GM18499 (cell line): Measurements from ENCODE around the gene DAND5.
"Not testable (repeated sequence)": the region's sequence is repeated elsewhere in the genome, so short reads cannot be mapped to it uniquely, and the experiment has no call there.

ENCODE experiments used
- ATAC-seq: cut with Tn5 transposase; IDR thresholded peaks from one replicate; pipeline ENCODE4 v1.9.1; 2021; ENCODE audit warnings: moderate number of reproducible peaks; ENCODE audit not compliant: insufficient read depth, unreplicated experiment

The DAND5 gene

DNA sequence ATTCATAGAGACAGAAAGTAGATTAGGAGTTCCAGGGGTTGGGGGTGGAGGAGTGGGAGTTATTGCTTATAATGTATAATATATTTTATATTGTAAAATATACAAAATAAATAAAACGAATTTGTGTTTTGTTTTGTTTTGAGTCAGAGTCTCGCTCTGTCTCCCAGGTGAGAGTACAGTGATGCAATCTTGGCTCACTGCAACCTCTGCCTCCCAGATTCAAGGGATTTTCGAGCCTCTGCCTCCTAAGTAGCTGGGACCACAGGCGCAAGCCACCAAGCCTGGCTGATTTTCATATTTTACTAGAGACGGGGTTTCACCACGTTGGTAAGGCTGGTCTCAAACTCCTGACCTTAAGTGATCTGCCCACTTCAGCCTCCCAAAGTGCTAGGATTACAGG is 9.9 kb upstream of the DAND5 start:
- no peak for ATAC-seq

DNA sequence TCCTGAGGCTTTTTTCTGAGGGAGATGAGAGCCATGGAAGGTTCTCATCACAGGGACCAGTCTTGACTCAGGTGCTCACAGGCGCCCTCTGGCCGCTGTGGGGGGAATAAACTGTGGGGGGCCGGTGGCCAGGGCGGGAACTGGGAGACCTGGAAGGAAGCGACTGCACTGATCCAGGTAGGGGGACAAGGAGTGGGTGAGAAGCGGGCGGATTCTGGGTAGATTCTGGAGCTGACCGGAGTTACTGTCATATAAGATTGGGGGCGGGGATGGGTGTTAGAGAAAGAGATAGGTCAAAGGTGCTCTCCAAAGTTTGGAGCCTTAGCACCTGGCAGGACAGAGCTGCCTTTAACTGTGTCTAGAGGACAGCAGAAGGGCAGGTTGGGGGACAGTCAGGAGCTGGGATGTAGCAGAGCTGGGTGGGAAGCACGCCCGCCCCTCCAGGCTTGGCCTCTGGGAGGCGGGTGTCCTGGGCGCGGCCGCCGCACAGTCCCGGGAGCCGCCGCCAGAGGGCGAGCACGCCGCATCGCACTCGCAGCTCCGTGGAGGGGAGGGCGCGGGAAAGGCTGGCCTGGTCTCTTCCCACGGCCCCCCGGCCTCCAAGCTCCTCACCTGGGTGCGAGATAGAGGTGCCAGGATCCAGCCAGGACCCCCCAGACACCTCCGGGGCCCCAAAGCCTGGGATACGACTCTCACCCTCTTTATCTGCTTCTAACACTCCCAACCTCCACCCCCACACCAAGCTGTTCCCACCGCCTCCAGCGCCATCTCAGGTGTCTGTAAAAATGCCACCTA is 4.2 kb upstream of the DAND5 start:
- ATAC-seq, result no peak

GRCh38 chr19:12965812-12966135 is 3.6 kb upstream of the DAND5 start:
- no peak for ATAC-seq

DNA sequence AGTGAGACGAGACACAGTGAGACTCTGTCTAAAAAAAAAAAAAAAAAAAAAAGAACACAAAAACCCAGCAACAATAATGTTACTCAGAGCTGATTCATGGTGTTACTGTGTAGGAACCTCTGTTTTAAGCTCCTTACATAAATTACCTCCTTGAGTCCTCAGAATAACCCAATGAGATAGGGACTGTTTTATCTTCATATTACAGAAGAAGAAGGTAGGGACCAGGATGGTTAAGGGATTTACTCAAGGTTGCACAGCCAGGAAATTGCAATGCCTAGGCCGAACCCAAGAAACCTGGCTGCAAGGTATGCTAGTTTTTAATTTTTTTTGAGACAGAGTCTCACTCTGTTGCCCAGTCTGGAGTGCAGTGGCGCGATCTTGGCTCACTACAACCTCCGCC is 1.5 kb upstream of the DAND5 start:
- no peak for ATAC-seq

GRCh38 chr19:12970070-12970820 is 869 bp downstream of the DAND5 start:
- no peak for ATAC-seq

GRCh38 chr19:12973236-12973635 is 3.9 kb downstream of the DAND5 start:
- ATAC-seq, result no peak

DNA sequence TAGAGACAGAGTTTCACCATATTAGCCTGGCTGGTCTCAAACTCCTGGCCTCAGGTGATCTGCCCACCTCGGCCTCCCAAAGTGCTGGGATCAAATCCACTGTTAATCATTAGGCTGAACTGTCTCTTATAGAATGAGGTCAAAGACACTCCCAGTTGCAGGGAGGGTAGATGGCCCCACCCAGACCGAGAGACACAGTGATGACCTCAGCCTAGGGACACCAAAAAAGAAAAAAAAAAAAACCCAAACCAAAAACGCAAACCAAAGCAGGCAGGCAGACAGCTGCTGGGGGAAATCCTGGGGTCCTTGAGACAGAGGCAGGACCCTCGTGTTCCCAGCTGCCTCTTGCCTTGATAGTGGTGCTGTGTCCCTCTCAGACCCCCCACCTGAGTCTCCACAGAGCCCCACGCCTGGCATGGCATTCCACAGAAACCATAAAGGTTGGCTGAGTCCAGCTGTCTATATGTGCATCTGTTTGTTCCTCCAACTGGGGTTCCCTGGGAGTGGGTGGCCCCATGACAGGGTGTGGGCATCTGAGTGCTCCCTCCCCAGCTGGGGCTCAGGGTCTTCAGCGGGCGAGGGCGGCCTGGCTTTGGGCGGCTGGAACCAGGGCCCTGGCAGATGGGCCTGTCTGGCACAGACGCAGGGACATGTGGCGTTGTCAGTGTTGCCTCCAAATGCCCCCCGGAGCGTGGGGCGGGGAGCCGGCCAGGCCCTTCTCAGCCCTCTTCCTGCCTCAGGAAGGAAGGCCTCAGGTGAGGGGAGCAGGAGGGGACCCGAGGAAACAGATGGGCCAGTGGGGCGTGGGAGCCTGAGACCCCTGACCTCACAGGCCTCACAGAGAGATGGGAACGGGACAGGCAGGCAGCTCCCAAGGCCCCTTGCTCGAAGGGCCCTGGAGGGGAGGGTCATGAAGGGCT is 5.2 kb downstream of the DAND5 start:
- no peak for ATAC-seq

DNA sequence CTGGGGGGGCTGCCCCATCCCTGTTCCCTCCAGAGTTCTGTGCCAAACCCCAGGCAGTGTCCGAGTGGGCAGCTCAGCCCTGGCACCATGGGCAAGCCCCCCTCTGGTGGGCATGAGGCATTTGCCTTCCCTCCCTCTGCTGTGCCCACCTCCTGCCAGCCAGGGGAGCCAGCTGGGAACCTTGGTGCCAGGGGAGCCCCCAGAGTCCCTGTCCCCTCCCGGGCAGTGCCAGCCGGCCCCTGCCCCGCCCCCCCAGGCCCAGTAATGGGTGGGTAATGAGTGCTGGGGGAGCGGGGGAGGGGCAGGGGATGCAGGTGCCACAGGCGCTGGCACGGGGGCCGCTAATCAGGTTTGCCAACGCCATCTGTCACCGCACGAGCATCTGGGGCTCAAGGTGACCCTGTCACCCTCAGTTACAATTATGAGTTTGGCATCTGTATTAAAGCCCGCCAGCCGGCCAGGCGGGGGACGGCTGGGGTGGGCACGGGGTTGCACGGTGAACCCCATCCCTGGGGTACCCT is 5.9 kb downstream of the DAND5 start:
- ATAC-seq, result no peak

GRCh38 chr19:12976109-12976508 is 6.7 kb downstream of the DAND5 start:
- ATAC-seq, result not testable (repeated sequence)

GRCh38 chr19:12979974-12980373 is 10.6 kb downstream of the DAND5 start:
- ATAC-seq, result no peak

- ATAC-seq, result no peak
These were observed 13.3 kb downstream of the DAND5 start for GRCh38 chr19:12982648-12983047.

DNA sequence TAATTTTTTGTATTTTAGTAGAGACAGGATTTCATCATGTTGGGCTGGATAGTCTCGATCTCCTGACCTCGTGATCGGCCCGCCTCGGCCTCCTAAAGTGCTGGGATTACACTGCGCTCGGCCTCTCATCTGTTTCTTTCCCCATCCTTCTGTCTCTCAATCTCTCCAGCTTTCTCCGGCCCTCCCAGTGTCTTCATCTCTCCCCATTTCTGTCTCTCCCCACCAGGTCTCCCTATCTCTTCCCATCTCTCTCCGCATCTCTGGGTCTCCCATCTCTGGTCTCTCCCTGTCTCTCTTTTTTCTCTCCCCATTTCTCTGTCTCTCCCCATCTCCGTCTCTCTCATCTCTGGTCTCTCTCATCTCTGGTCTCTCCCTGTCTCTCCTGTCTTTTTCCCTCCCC is 13.7 kb downstream of the DAND5 start:
- ATAC-seq, result no peak

- ATAC-seq, result no peak
These were observed 14.3 kb downstream of the DAND5 start for GRCh38 chr19:12983542-12984142.

DNA sequence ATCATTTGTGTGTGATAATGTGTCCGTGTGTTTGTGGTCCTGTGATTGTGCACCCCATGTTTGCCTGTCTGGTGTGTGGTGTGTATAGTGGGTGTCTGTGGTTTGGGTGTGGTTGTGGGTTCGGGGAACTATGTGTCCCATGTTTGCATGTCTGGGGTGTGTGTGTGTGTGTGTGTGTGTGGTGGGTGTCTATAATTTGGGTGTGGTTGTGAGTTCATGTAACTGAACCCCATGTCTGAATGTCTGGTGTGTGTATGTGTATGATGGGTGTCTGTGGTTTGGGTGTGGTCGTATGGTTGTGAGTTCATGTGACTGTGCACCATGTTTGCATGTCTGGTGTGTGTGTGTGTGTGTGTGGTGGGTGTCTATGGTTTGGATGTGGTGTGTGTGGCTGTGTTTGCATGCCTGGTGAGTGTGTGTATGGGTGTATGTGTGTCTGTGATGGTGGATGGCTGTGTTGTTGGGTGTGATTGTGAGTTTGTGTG is 14.8 kb downstream of the DAND5 start:
- no peak for ATAC-seq

DNA sequence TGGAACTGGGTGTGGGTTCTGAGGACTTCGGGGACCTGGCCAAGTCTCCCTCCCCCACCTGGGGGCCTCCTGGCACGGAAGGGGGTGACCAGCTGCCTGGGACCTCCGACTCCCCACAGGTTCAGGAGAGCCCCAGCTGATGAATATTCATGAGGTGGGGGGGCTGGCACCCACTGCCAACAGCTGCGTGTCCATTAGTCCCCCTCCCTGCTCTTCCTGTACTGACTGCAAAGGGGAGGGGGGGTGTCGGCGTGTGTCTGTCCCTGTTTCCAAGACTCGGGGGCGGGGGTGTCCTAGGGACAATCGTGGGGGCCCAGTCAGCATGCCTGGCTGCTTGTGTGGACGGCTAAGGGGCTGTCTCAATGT is 15.3 kb downstream of the DAND5 start:
- ATAC-seq, result no peak

DNA sequence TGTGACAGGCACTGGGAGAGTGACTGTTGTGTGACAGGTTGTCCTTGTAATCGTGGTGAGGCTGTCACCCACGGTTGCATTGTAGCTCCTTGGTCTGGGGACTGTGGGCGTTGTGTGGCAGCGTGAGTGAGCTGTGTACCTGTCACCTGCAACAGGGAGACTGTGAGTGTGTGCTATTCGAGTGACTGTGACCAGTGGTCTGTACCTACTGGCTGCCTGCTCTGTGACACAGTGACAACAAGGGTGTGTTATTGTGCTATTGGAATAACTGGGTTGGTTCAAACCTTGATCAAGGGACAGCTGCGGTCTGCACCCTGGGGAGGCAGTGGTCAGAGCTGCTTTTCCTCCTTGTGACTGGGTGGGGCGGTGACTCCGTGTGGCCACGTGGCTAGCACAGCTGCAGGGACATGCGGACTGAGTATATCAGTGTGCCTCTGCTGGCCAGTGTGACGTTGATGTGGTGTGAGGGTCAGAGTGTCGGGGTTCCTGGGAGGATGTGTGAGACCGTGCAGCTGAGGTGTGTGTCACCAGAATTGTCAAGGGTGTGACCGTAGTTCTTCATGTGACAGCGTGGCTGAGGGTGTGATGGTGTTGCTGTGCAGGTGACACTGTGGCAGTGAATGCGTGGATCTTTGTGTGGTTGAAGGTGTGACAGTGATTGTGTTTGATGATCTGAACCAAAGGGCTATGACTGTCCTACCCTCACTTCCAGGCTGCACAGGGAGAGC is 15.8 kb downstream of the DAND5 start:
- ATAC-seq, result no peak

DNA sequence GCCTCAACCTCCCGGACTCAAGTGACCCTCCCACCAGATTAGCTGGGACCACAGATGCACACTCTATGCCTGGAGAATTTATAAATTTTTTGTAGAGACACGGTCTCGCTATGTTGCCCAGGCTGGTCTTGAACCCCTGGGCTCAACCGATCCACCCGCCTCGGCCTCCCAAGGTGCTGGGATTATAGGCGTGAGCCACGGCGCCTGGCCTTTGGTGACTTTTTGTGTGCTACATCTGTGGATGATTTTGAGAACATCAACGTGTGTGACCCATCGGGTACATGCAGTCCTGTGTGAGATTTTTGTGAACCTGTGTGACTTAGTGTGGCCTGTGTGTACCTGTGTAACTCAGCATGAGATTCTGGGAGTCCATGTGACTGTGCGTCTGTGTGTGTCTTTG is 17.4 kb downstream of the DAND5 start:
- ATAC-seq, result no peak

DNA sequence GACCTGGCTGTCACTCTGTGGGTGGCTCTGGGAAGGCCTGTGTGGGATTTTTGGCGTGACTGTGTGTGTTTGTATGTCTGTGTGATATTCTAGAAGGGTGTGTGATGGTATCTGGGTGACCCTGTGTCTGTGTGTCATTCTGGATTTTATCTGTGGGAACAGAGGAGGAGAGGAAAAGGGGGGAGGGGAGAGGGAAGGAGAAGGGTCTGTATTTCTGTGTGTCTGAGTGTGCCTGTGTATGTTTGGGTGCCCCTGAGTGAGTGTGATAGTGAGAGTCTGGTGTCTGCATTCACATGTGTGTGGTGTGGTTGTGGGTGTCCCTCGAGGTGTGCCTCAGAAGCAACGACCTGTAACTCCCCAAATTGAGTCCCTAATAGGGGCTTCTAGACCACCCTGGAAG is 17.8 kb downstream of the DAND5 start:
- no peak for ATAC-seq

GRCh38 chr19:12987781-12988180 is 18.4 kb downstream of the DAND5 start:
- no peak for ATAC-seq

GRCh38 chr19:12990431-12990830 is 21.1 kb downstream of the DAND5 start:
- no peak for ATAC-seq
